Measurements from ENCODE around the gene C3.
"Not testable (repeated sequence)": the region's sequence is repeated elsewhere in the genome, so short reads cannot be mapped to it uniquely, and the experiment has no call there.

The C3 gene

GRCh38 chr19:6632747-6633455, 87.5 kb downstream of the C3 start:
- not testable (repeated sequence) for H3K27me3 ChIP-seq (replicated peaks; ENCODE audit: control insufficient read depth, insufficient read depth, low read length, poor library complexity, severe bottlenecking); H3K36me3 ChIP-seq (ENCODE audit: control insufficient read depth, insufficient read depth, low read length); H3K9me3 ChIP-seq (ENCODE audit: control insufficient read depth, low read length); H3K27ac ChIP-seq (ENCODE audit: insufficient read depth, low read length, poor library complexity, severe bottlenecking); H3K4me3 ChIP-seq (ENCODE audit: insufficient read depth, low read depth, low read length, poor library complexity, severe bottlenecking); H3K4me1 ChIP-seq (ENCODE audit: control insufficient read depth, insufficient read depth, low read length, poor library complexity, severe bottlenecking); DNase-seq

- H3K27me3 ChIP-seq (replicated peaks; ENCODE audit: control insufficient read depth, insufficient read depth, low read length, poor library complexity, severe bottlenecking): no peaks in the 10 kb centered on the region
- no peak overlapping the region for H3K27ac ChIP-seq (ENCODE audit: insufficient read depth, low read length, poor library complexity, severe bottlenecking)
- no peak overlapping the region for H3K4me3 ChIP-seq (ENCODE audit: insufficient read depth, low read depth, low read length, poor library complexity, severe bottlenecking)
- H3K4me1 ChIP-seq (ENCODE audit: control insufficient read depth, insufficient read depth, low read length, poor library complexity, severe bottlenecking): peaks cover 3% of the 10 kb centered on the region
- peak; percentile 49 to 75 (median 61) for DNase-seq
- H3K9me3 ChIP-seq (ENCODE audit: control insufficient read depth, low read length): no peaks in the 10 kb centered on the region
- H3K36me3 ChIP-seq (ENCODE audit: control insufficient read depth, insufficient read depth, low read length): no peaks in the 10 kb centered on the region
These were observed 88.3 kb downstream of the C3 start for GRCh38 chr19:6632002-6632621.

Measured in effector memory CD4-positive, alpha-beta T cell (primary cell).